Keratinocyte (primary cell): ENCODE measurements around the gene MAG. TPM values are rescaled to one million over a fixed set of nuclear protein-coding genes. Genes with fewer than 3 reads are reported as not detected.

ENCODE experiments used
- DNase-seq: peaks from one replicate; pipeline ENCODE4 v3.0.0-alpha.2; 2011; ENCODE audit warnings: low read depth, missing footprints, low spot score
- FAIRE-seq: peaks from 2 replicates; lab custom pipeline; 2011; peaks lifted over from hg19 to GRCh38; lab: Jason Lieb, UNC
- H2AFZ ChIP-seq: 2 replicates; pipeline ENCODE4 v1.6.0; 2012; ENCODE audit warnings: low read length, control low read depth, inconsistent platforms; ENCODE audit not compliant: control insufficient read depth
- H3K27ac ChIP-seq: 2 replicates; pipeline ENCODE4 v1.5.1; 2011; ENCODE audit warnings: low read length; ENCODE audit not compliant: control insufficient read depth, insufficient read depth
- H3K27me3 ChIP-seq: 3 replicates; pipeline ENCODE4 v1.6.0; 2011; ENCODE audit warnings: low read length; ENCODE audit not compliant: control insufficient read depth, insufficient read depth; ENCODE audit errors: extremely low read depth
- H3K36me3 ChIP-seq, 2 experiments: 2 replicates in 1 of 2; 3 replicates in 1 of 2; pipeline ENCODE4 v1.5.1; 2011; ENCODE audit warnings: low read length in 2 of 2, mild to moderate bottlenecking in 1 of 2; ENCODE audit not compliant: control insufficient read depth in 2 of 2, insufficient read depth in 2 of 2; ENCODE audit errors: extremely low read depth in 1 of 2
- H3K4me1 ChIP-seq: 3 replicates; pipeline ENCODE4 v1.5.1; 2011; ENCODE audit warnings: low read length; ENCODE audit not compliant: control insufficient read depth, insufficient read depth; ENCODE audit errors: extremely low read depth
- H3K4me2 ChIP-seq: 3 replicates; pipeline ENCODE4 v1.6.0; 2011; ENCODE audit warnings: low read depth, low read length; ENCODE audit not compliant: control insufficient read depth, insufficient read depth; ENCODE audit errors: extremely low read depth
- H3K4me3 ChIP-seq, 3 experiments: fragments of 200-600 bp in 1 of 3; sonication (generic) in 1 of 3; 2 replicates in 2 of 3; 3 replicates in 1 of 3; pipeline ENCODE4 v1.5.1; 2011 to 2016; ENCODE audit warnings: low read length in 3 of 3, mild to moderate bottlenecking in 3 of 3, control low read depth in 2 of 3, inconsistent platforms in 1 of 3, low read depth in 1 of 3, mixed read lengths in 1 of 3, mixed run types in 1 of 3, moderate library complexity in 1 of 3; ENCODE audit not compliant: control insufficient read depth in 2 of 3, insufficient read depth in 2 of 3; ENCODE audit errors: extremely low read depth in 1 of 3
- H3K79me2 ChIP-seq: 2 replicates; pipeline ENCODE4 v1.6.0; 2012; ENCODE audit warnings: low read length; ENCODE audit not compliant: control insufficient read depth, insufficient read depth
- H3K9ac ChIP-seq: 3 replicates; pipeline ENCODE4 v1.6.0; 2011; ENCODE audit warnings: low read length; ENCODE audit not compliant: control insufficient read depth, insufficient read depth; ENCODE audit errors: extremely low read depth
- H3K9me1 ChIP-seq: 3 replicates; pipeline ENCODE4 v1.6.0; 2011; ENCODE audit warnings: low read length; ENCODE audit not compliant: control insufficient read depth, insufficient read depth; ENCODE audit errors: extremely low read depth
- H3K9me3 ChIP-seq: 2 replicates; pipeline ENCODE4 v1.5.1; 2012; ENCODE audit warnings: low read depth, low read length; ENCODE audit not compliant: control insufficient read depth
- H4K20me1 ChIP-seq: 3 replicates; pipeline ENCODE4 v1.6.0; 2011; ENCODE audit warnings: low read length; ENCODE audit not compliant: control insufficient read depth, insufficient read depth; ENCODE audit errors: extremely low read depth
- EZH2 ChIP-seq: IDR thresholded peaks from one replicate; pipeline ENCODE4 v1.6.1; 2012; ENCODE audit warnings: inconsistent platforms, mild to moderate bottlenecking, low read length, moderate library complexity
- dilution Hi-C: fragments of 300-500 bp; cut with MboI; formaldehyde crosslinking; loops from one replicate; pipeline ENCODE4 v1.7.0; 2020; ENCODE audit warnings: low sequenced_read_pairs; ENCODE audit not compliant: extremely low pct_ligation_motif_present
- polyA plus RNA-seq, 5 experiments: library from polyadenylated mRNA; depleted of rRNA in 3 of 5; stranded (reverse) in 3 of 5; stranded (forward) in 1 of 5; unstranded in 1 of 5; fragments of >200 nt; gene quantifications; 1 replicate in 1 of 5; 2 replicates in 3 of 5; 3 replicates in 1 of 5; pipeline versions ENCODE4 v1.2.1 to v1.2.3, GENCODE V29; 2011 to 2012; ENCODE audit warnings: missing spikeins in 2 of 5, low read depth in 1 of 5, low replicate concordance in 1 of 5
- TF ChIP-seq, protein P1 (sequence below), 3 experiments: IDR thresholded peaks in 1 of 3; conservative IDR thresholded peaks in 1 of 3; optimal IDR thresholded peaks in 1 of 3; 2 replicates in 2 of 3; 3 replicates in 1 of 3; pipeline versions ENCODE3 to v1.5.1; 2011; ENCODE audit warnings: low read length in 3 of 3, mild to moderate bottlenecking in 3 of 3, moderate library complexity in 2 of 3, control low read depth in 1 of 3, inconsistent platforms in 1 of 3; ENCODE audit not compliant: insufficient read depth in 2 of 3; ENCODE audit errors: extremely low read depth in 1 of 3

Gene MAG
- polyA plus RNA-seq, 1 donor (not counting 4 experiments of a cell fraction or from before 2014, with no cell fraction given): not detected

DNA sequence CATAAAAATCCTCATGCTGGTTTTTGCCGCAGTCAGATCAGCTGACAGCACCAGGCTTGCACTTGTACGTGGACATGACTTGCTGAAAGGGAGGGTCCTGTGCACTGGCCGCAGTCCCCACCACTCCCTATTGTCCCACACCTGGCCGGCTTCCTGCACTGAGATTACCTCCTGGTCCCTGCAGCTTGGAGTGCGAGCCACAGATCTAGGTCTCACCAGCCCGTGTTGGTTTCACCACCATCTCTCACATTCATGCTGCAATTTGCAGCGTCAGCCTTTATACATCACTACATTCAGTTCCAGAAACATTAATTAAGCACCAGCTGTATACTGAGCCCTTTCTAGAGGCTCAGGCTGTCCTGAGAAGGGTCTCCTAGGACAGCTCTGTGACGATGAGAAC, 22.1 kb downstream of the MAG start:
- H3K4me1 ChIP-seq: peaks cover 13% of the 10 kb centered on the region
- H3K4me3 ChIP-seq: no peak overlapping the region
- H3K4me2 ChIP-seq: no peak overlapping the region
- no peak for DNase-seq
- TF ChIP-seq, protein P1, sequence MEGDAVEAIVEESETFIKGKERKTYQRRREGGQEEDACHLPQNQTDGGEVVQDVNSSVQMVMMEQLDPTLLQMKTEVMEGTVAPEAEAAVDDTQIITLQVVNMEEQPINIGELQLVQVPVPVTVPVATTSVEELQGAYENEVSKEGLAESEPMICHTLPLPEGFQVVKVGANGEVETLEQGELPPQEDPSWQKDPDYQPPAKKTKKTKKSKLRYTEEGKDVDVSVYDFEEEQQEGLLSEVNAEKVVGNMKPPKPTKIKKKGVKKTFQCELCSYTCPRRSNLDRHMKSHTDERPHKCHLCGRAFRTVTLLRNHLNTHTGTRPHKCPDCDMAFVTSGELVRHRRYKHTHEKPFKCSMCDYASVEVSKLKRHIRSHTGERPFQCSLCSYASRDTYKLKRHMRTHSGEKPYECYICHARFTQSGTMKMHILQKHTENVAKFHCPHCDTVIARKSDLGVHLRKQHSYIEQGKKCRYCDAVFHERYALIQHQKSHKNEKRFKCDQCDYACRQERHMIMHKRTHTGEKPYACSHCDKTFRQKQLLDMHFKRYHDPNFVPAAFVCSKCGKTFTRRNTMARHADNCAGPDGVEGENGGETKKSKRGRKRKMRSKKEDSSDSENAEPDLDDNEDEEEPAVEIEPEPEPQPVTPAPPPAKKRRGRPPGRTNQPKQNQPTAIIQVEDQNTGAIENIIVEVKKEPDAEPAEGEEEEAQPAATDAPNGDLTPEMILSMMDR (optimal IDR thresholded peaks at IDR 0.05 in 1 of 3, IDR thresholded peaks at IDR 0.05 in 1 of 3, conservative IDR thresholded peaks at IDR 0.05 in 1 of 3; ENCODE audit: extremely low read depth in 1 of 3, insufficient read depth in 2 of 3, low read length in 3 of 3): no peak
- no peak for TF ChIP-seq EZH2
- H3K79me2 ChIP-seq: no peaks in the 10 kb centered on the region
- dilution Hi-C loops: no loop called here
- H3K9me1 ChIP-seq: no peaks in the 10 kb centered on the region
- H3K27ac ChIP-seq: no peak overlapping the region
- no peaks in the 10 kb centered on the region for H3K9me3 ChIP-seq
- H3K9ac ChIP-seq: no peak overlapping the region
- H3K36me3 ChIP-seq: no peaks in the 10 kb centered on the region
- H3K27me3 ChIP-seq: peaks cover 3% of the 10 kb centered on the region
- no peak overlapping the region for H2AFZ ChIP-seq
- no peak for FAIRE-seq
- H4K20me1 ChIP-seq: no peaks in the 10 kb centered on the region

DNA sequence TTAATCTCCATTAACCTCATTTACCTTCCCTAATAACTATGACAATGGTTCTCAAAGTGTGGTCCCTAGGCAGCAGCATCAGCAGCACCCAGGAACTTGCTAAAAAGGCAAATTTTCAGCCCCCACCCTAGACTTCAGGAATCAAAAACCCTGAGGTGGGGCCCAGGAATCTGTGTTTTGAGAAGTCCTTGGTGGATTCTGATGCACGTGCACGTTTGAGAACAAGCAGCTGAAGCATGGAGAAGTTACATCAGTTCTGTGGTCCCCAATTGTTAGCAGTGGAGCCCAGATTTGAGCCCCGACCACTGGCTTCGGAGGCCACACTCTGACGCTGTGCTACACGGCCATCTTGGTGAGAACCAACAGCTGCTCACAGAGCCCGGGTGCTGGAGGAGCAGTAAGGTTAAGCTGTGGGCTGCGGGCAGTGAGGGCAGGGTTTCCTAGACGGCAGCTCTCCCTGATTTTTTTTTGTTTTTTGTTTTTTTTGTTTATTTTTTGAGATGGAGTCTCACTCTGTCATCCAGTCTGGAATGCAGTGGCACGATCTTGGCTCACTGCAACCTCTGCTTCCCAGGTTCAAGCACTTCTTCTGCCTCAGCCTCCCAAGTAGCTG, 23.0 kb downstream of the MAG start:
- TF ChIP-seq EZH2: no peak
- TF ChIP-seq, protein P1 (optimal IDR thresholded peaks at IDR 0.05 in 1 of 3, IDR thresholded peaks at IDR 0.05 in 1 of 3, conservative IDR thresholded peaks at IDR 0.05 in 1 of 3; ENCODE audit: extremely low read depth in 1 of 3, insufficient read depth in 2 of 3, low read length in 3 of 3): no peak
- H3K4me1 ChIP-seq: peaks cover 19% of the 10 kb centered on the region
- no peaks in the 10 kb centered on the region for H3K9me1 ChIP-seq
- FAIRE-seq (no peak), DNase-seq (no peak)
- no peaks in the 10 kb centered on the region for H4K20me1 ChIP-seq
- H3K27ac ChIP-seq: no peak overlapping the region
- dilution Hi-C loops: no loop called here
- no peak overlapping the region for H3K4me3 ChIP-seq
- H3K9me3 ChIP-seq: no peaks in the 10 kb centered on the region
- H3K27me3 ChIP-seq: peaks cover 3% of the 10 kb centered on the region
- H3K79me2 ChIP-seq: no peaks in the 10 kb centered on the region
- no peak overlapping the region for H2AFZ ChIP-seq
- H3K4me2 ChIP-seq: no peak overlapping the region
- H3K36me3 ChIP-seq: no peaks in the 10 kb centered on the region
- no peak overlapping the region for H3K9ac ChIP-seq
